ENCODE measurements around the gene SLCO4A1.
A peak's percentile ranks its signal among the peaks of the same experiment; 100 is the strongest.

Gene SLCO4A1

GRCh38 chr20:62669249-62669648 is 26.9 kb downstream of the SLCO4A1 start:
- H2BK120ac ChIP-seq (ENCODE audit: low read depth, low read length), result no peak overlapping the region
- WGBS, 2 donors (ENCODE audit: extremely low coverage in 2 of 2, insufficient read length in 2 of 2, insufficient replicate concordance in 1 of 2), result no CpG with 5 or more reads among the region's 10 CpGs

GRCh38 chr20:62670156-62670555 is 27.9 kb downstream of the SLCO4A1 start:
- H2AFZ ChIP-seq (ENCODE audit: low read length), result no peak overlapping the region
- H2BK5ac ChIP-seq (ENCODE audit: low read length), result no peak overlapping the region
- no peak overlapping the region for H2AK5ac ChIP-seq (ENCODE audit: low read depth, low read length)
- no peak overlapping the region for H3K4me2 ChIP-seq (ENCODE audit: insufficient read depth, low read length, poor library complexity, severe bottlenecking)
- peaks cover 0 to 2% of the 10 kb centered on the region in 2 donors for H3K9me3 ChIP-seq (replicated peaks in 1 of 2; ENCODE audit: control insufficient read depth in 2 of 2, insufficient read depth in 1 of 2, low read depth in 1 of 2, low read length in 2 of 2)
- peaks cover under 1% of the 10 kb centered on the region for H3K79me1 ChIP-seq (ENCODE audit: low read depth, low read length)
- H4K91ac ChIP-seq (ENCODE audit: low read depth, low read length, poor library complexity), result no peak overlapping the region
- no peak overlapping the region for H3K27ac ChIP-seq (replicated peaks; ENCODE audit: low read length)
- peaks cover 0 to 3% of the 10 kb centered on the region in 2 donors for H3K4me1 ChIP-seq (ENCODE audit: control insufficient read depth in 2 of 2, insufficient read depth in 1 of 2, low read depth in 1 of 2, low read length in 2 of 2)
- H3K27me3 ChIP-seq (ENCODE audit: control insufficient read depth in 3 of 3, insufficient read depth in 3 of 3, low read depth in 1 of 3, low read length in 3 of 3), result peaks cover 0 to 45% (median 0%) of the 10 kb centered on the region in 3 experiments
- no peak for DNase-seq (ENCODE audit: low spot score)
- no peaks in the 10 kb centered on the region for H3K36me3 ChIP-seq (replicated peaks in 1 of 2; ENCODE audit: control insufficient read depth in 2 of 2, insufficient read depth in 2 of 2, low read length in 2 of 2)
- no peak overlapping the region for H3K9ac ChIP-seq (ENCODE audit: low read depth, low read length, poor library complexity)
- no peak overlapping the region for H2BK12ac ChIP-seq (ENCODE audit: low read length)
- H3K4me3 ChIP-seq (ENCODE audit: low read length in 2 of 2), result no peak overlapping the region
- no peak overlapping the region for H2BK120ac ChIP-seq (ENCODE audit: low read depth, low read length)
- H3K14ac ChIP-seq (ENCODE audit: low read length), result no peak overlapping the region
- no peak overlapping the region for H4K8ac ChIP-seq (ENCODE audit: low read depth, low read length)
- WGBS, 2 donors (ENCODE audit: extremely low coverage in 2 of 2, insufficient read length in 2 of 2, insufficient replicate concordance in 1 of 2), result no CpG with 5 or more reads among the region's 14 CpGs
- no peak overlapping the region for H3K4ac ChIP-seq (ENCODE audit: low read length)
- H3K18ac ChIP-seq (ENCODE audit: low read length), result no peak overlapping the region
- no peak overlapping the region for H3K23ac ChIP-seq (ENCODE audit: low read depth, low read length, poor library complexity)
- peak overlapping the region; percentile 52 for H2BK15ac ChIP-seq (ENCODE audit: low read length)

More at GRCh38 chr20:62669249-62669648, 26.9 kb downstream of the SLCO4A1 start:
- Histone ChIP-seq H3K27ac (replicated peaks; ENCODE audit: low read length) (no peak overlapping the region), H4K91ac (ENCODE audit: low read depth, low read length, poor library complexity) (no peak overlapping the region), H2BK5ac (ENCODE audit: low read length) (no peak overlapping the region), H3K27me3 (ENCODE audit: control insufficient read depth in 3 of 3, insufficient read depth in 3 of 3, low read depth in 1 of 3, low read length in 3 of 3) (peaks cover 0 to 48% (median 0%) of the 10 kb centered on the region in 3 experiments), H4K8ac (ENCODE audit: low read depth, low read length) (no peak overlapping the region), H3K4me2 (ENCODE audit: insufficient read depth, low read length, poor library complexity, severe bottlenecking) (no peak overlapping the region), H3K4me1 (ENCODE audit: control insufficient read depth in 2 of 2, insufficient read depth in 1 of 2, low read depth in 1 of 2, low read length in 2 of 2) (peaks cover 0 to 3% of the 10 kb centered on the region in 2 donors), H3K4me3 (ENCODE audit: low read length in 2 of 2) (peak overlapping the region in 1 of 2 donors; percentile 26), H3K4ac (ENCODE audit: low read length) (no peak overlapping the region), H2BK12ac (ENCODE audit: low read length) (no peak overlapping the region), H3K79me1 (ENCODE audit: low read depth, low read length) (no peaks in the 10 kb centered on the region), H3K23ac (ENCODE audit: low read depth, low read length, poor library complexity) (no peak overlapping the region), H3K9ac (ENCODE audit: low read depth, low read length, poor library complexity) (no peak overlapping the region), H3K9me3 (replicated peaks in 1 of 2; ENCODE audit: control insufficient read depth in 2 of 2, insufficient read depth in 1 of 2, low read depth in 1 of 2, low read length in 2 of 2) (peaks cover 0 to 2% of the 10 kb centered on the region in 2 donors), H3K36me3 (replicated peaks in 1 of 2; ENCODE audit: control insufficient read depth in 2 of 2, insufficient read depth in 2 of 2, low read length in 2 of 2) (no peaks in the 10 kb centered on the region), H2AFZ (ENCODE audit: low read length) (no peak overlapping the region), H2AK5ac (ENCODE audit: low read depth, low read length) (no peak overlapping the region), H2BK15ac (ENCODE audit: low read length) (no peak overlapping the region), H3K18ac (ENCODE audit: low read length) (peak overlapping the region; percentile 61), H3K14ac (ENCODE audit: low read length) (no peak overlapping the region)
- no peak for DNase-seq (ENCODE audit: low spot score)

GRCh38 chr20:62670998-62671397 is 28.7 kb downstream of the SLCO4A1 start:
- no peak overlapping the region for H2BK120ac ChIP-seq (ENCODE audit: low read depth, low read length)
- H3K4me3 ChIP-seq (ENCODE audit: low read length in 2 of 2), result no peak overlapping the region
- H3K79me1 ChIP-seq (ENCODE audit: low read depth, low read length), result peaks cover 3% of the 10 kb centered on the region
- H4K91ac ChIP-seq (ENCODE audit: low read depth, low read length, poor library complexity), result no peak overlapping the region
- H3K36me3 ChIP-seq (replicated peaks in 1 of 2; ENCODE audit: control insufficient read depth in 2 of 2, insufficient read depth in 2 of 2, low read length in 2 of 2), result no peaks in the 10 kb centered on the region
- H2BK5ac ChIP-seq (ENCODE audit: low read length), result no peak overlapping the region
- H3K18ac ChIP-seq (ENCODE audit: low read length), result peak overlapping the region; percentile 60
- H3K4me2 ChIP-seq (ENCODE audit: insufficient read depth, low read length, poor library complexity, severe bottlenecking), result no peak overlapping the region
- H3K14ac ChIP-seq (ENCODE audit: low read length), result peak overlapping the region; percentile 66
- H4K8ac ChIP-seq (ENCODE audit: low read depth, low read length), result no peak overlapping the region
- H3K9ac ChIP-seq (ENCODE audit: low read depth, low read length, poor library complexity), result no peak overlapping the region
- H2AK5ac ChIP-seq (ENCODE audit: low read depth, low read length), result peak overlapping the region; percentile 57
- H2AFZ ChIP-seq (ENCODE audit: low read length), result no peak overlapping the region
- H3K27me3 ChIP-seq (ENCODE audit: control insufficient read depth in 3 of 3, insufficient read depth in 3 of 3, low read depth in 1 of 3, low read length in 3 of 3), result peaks cover 0 to 50% (median 0%) of the 10 kb centered on the region in 3 experiments
- H3K4ac ChIP-seq (ENCODE audit: low read length), result no peak overlapping the region
- H2BK12ac ChIP-seq (ENCODE audit: low read length), result no peak overlapping the region
- no CpG with 5 or more reads among the region's 17 CpGs for WGBS, 2 donors (ENCODE audit: extremely low coverage in 2 of 2, insufficient read length in 2 of 2, insufficient replicate concordance in 1 of 2)
- no peak for DNase-seq (ENCODE audit: low spot score)
- peaks cover 0 to 3% of the 10 kb centered on the region in 2 donors for H3K4me1 ChIP-seq (ENCODE audit: control insufficient read depth in 2 of 2, insufficient read depth in 1 of 2, low read depth in 1 of 2, low read length in 2 of 2)
- no peak overlapping the region for H3K23ac ChIP-seq (ENCODE audit: low read depth, low read length, poor library complexity)
- no peak overlapping the region for H3K27ac ChIP-seq (replicated peaks; ENCODE audit: low read length)
- H2BK15ac ChIP-seq (ENCODE audit: low read length), result peak overlapping the region; percentile 52
- peaks cover 0 to 2% of the 10 kb centered on the region in 2 donors for H3K9me3 ChIP-seq (replicated peaks in 1 of 2; ENCODE audit: control insufficient read depth in 2 of 2, insufficient read depth in 1 of 2, low read depth in 1 of 2, low read length in 2 of 2)

GRCh38 chr20:62671765-62672164 is 29.5 kb downstream of the SLCO4A1 start:
- Histone ChIP-seq H3K23ac (ENCODE audit: low read depth, low read length, poor library complexity) (no peak overlapping the region), H3K4me3 (ENCODE audit: low read length in 2 of 2) (no peak overlapping the region), H3K27ac (replicated peaks; ENCODE audit: low read length) (no peak overlapping the region), H3K4ac (ENCODE audit: low read length) (no peak overlapping the region), H2BK15ac (ENCODE audit: low read length) (no peak overlapping the region), H3K4me1 (ENCODE audit: control insufficient read depth in 2 of 2, insufficient read depth in 1 of 2, low read depth in 1 of 2, low read length in 2 of 2) (peaks cover 0 to 3% of the 10 kb centered on the region in 2 donors), H3K27me3 (ENCODE audit: control insufficient read depth in 3 of 3, insufficient read depth in 3 of 3, low read depth in 1 of 3, low read length in 3 of 3) (peaks cover 0 to 50% (median 0%) of the 10 kb centered on the region in 3 experiments), H3K79me1 (ENCODE audit: low read depth, low read length) (peaks cover 3% of the 10 kb centered on the region), H3K4me2 (ENCODE audit: insufficient read depth, low read length, poor library complexity, severe bottlenecking) (no peak overlapping the region), H3K36me3 (replicated peaks in 1 of 2; ENCODE audit: control insufficient read depth in 2 of 2, insufficient read depth in 2 of 2, low read length in 2 of 2) (no peaks in the 10 kb centered on the region), H4K8ac (ENCODE audit: low read depth, low read length) (no peak overlapping the region), H2BK120ac (ENCODE audit: low read depth, low read length) (no peak overlapping the region), H4K91ac (ENCODE audit: low read depth, low read length, poor library complexity) (no peak overlapping the region), H2BK5ac (ENCODE audit: low read length) (no peak overlapping the region), H2AFZ (ENCODE audit: low read length) (no peak overlapping the region), H3K9ac (ENCODE audit: low read depth, low read length, poor library complexity) (no peak overlapping the region), H2BK12ac (ENCODE audit: low read length) (no peak overlapping the region), H2AK5ac (ENCODE audit: low read depth, low read length) (no peak overlapping the region), H3K9me3 (replicated peaks in 1 of 2; ENCODE audit: control insufficient read depth in 2 of 2, insufficient read depth in 1 of 2, low read depth in 1 of 2, low read length in 2 of 2) (peaks cover 0 to 2% of the 10 kb centered on the region in 2 donors), H3K18ac (ENCODE audit: low read length) (peak overlapping the region; percentile 25), H3K14ac (ENCODE audit: low read length) (no peak overlapping the region)
- no CpG with 5 or more reads among the region's 15 CpGs for WGBS, 2 donors (ENCODE audit: extremely low coverage in 2 of 2, insufficient read length in 2 of 2, insufficient replicate concordance in 1 of 2)
- no peak for DNase-seq (ENCODE audit: low spot score)
